Naive thymus-derived CD8-positive, alpha-beta T cell (primary cell): ENCODE data around the gene JARID2. TPM values are rescaled to one million over a fixed set of nuclear protein-coding genes. Genes with fewer than 3 reads are reported as not detected.

Experiments used
- ATAC-seq, 2 donors: fragments of 150-1000 bp; cut with Tn5 transposase in 1 of 2; sonication (Bioruptor Pico), chemical (Tn5 transposase) in 1 of 2; 1 replicate in 1 of 2; 2 replicates in 1 of 2; pipeline ENCODE4 v1.10.0; 2021; ENCODE audit warnings: mild to moderate bottlenecking in 2 of 2, moderate library complexity in 2 of 2
- POLR2A ChIA-PET: fragments of 350-600 bp; sonication (Branson Sonifier 250); formaldehyde crosslinking; loops from one replicate; lab custom pipeline; 2021; ENCODE audit warnings: antibody characterized with exemption; lab: Charles Lee
- DNase-seq, 10 donors: peaks; one replicate each; pipeline versions ENCODE4 v3.0.0 to v3.0.0-alpha.2; 2020 to 2022
- H3K27ac Mint-ChIP-seq, 10 donors: one replicate each; pipeline ENCODE4 v1.8.0; 2020 to 2022; ENCODE audit warnings: mild to moderate bottlenecking in 10 of 10, mixed read lengths in 10 of 10, moderate library complexity in 4 of 10, inconsistent platforms in 1 of 10
- H3K27me3 Mint-ChIP-seq, 5 donors: one replicate each; pipeline ENCODE4 v1.8.0; 2021 to 2022; ENCODE audit warnings: mixed read lengths in 5 of 5
- H3K36me3 Mint-ChIP-seq, 3 donors: one replicate each; pipeline ENCODE4 v1.8.0; 2020 to 2022; ENCODE audit warnings: mixed read lengths in 3 of 3, mild to moderate bottlenecking in 2 of 3, inconsistent platforms in 1 of 3
- H3K4me1 Mint-ChIP-seq, 4 donors: one replicate each; pipeline ENCODE4 v1.8.0; 2021 to 2022; ENCODE audit warnings: mixed read lengths in 4 of 4
- H3K4me3 Mint-ChIP-seq, 10 donors: one replicate each; pipeline ENCODE4 v1.8.0; 2020 to 2022; ENCODE audit warnings: mild to moderate bottlenecking in 10 of 10, mixed read lengths in 10 of 10, moderate library complexity in 6 of 10, inconsistent platforms in 1 of 10
- H3K9me3 Mint-ChIP-seq, 9 donors: one replicate each; pipeline ENCODE4 v1.8.0; 2020 to 2022; ENCODE audit warnings: mixed read lengths in 9 of 9, mild to moderate bottlenecking in 3 of 9, inconsistent platforms in 1 of 9, moderate library complexity in 1 of 9
- polyA plus RNA-seq, 3 donors: library from polyadenylated mRNA; unstranded; fragments of 300-500 nt; fragmentation: Illumina TruSeq; gene quantifications; one replicate each; pipeline ENCODE4 v1.2.3, GENCODE V29; 2021
- total RNA-seq, 8 experiments: library from RNA in 2 of 8; stranded (reverse) in 2 of 8; gene quantifications; one replicate each; pipeline ENCODE4 v1.2.3 and lab custom pipeline; 2021 to 2026

Gene JARID2
- total and polyA plus RNA-seq, 5 experiments from 2014 or later: 7.6 to 23.5 (median 11.8) TPM

DNA sequence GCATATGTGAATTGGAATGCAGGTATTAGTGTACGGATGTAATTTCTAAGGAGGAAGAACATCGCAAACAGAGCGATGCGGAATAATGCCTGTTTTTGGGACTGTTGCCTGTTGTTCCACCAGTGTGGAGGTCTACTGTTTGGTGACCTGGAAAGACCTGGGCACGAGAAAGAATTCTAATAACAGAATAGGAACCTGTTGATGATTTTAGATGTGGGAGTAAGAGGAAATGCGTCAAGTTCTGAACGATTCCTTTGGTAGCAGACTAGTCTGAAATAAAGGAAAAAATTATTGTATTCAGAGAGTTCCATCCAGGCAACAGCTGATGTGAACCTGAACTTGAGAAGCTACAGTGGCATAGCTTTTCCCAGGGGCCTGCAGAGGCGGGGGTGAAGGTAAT, 224.9 kb downstream of the JARID2 start:
- Mint-ChIP-seq H3K4me1 (peaks cover 20 to 36% (median 29%) of the 10 kb centered on the region in 4 donors), H3K27ac (no peak overlapping the region), H3K4me3 (no peak overlapping the region), H3K36me3 (peaks cover 0 to 58% (median 22%) of the 10 kb centered on the region in 3 donors), H3K27me3 (no peaks in the 10 kb centered on the region), H3K9me3 (no peaks in the 10 kb centered on the region)
- ATAC-seq (no peak), DNase-seq (no peak)
- POLR2A ChIA-PET: interaction anchor here (0.7 kb wide), 1 partner anchor 788 kb away, joined by 4 read pairs; no protein-coding TSS in a partner anchor

GRCh38 chr6:15472621-15473020, 226.8 kb downstream of the JARID2 start:
- Mint-ChIP-seq H3K36me3 (peaks cover 0 to 56% (median 22%) of the 10 kb centered on the region in 3 donors), H3K27ac (peak overlapping the region in 1 of 10 donors; percentile 55), H3K9me3 (no peaks in the 10 kb centered on the region), H3K4me3 (no peak overlapping the region), H3K4me1 (peaks cover 18 to 35% (median 30%) of the 10 kb centered on the region in 4 donors), H3K27me3 (no peaks in the 10 kb centered on the region)
- POLR2A ChIA-PET: no interaction called here
- no peak for ATAC-seq
- no peak for DNase-seq

DNA sequence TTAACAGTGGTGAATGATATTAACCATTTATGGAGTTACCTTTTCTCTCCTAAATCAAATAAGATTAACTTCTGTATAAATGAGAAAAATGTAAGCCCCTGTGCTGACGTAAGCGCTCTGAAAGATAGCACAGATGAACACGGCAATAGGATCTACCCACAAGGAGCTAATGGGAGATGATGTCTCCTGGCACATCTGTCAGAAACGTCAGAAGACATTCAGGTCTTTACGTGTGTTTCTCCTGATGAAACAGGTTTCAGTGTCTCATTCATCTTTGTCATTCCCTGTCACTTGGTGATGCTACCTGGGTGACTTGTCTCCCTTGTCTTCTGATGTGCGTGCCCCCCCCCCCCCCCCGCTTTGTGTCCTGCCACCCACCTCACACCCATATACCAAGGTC, 227.3 kb downstream of the JARID2 start:
- no peak overlapping the region for H3K27ac Mint-ChIP-seq
- no peak for DNase-seq
- H3K36me3 Mint-ChIP-seq: peaks cover 0 to 56% (median 20%) of the 10 kb centered on the region in 3 donors
- H3K4me3 Mint-ChIP-seq: no peak overlapping the region
- POLR2A ChIA-PET: no interaction called here
- H3K9me3 Mint-ChIP-seq: no peaks in the 10 kb centered on the region
- H3K27me3 Mint-ChIP-seq: no peaks in the 10 kb centered on the region
- no peak for ATAC-seq
- peaks cover 21 to 37% (median 34%) of the 10 kb centered on the region in 4 donors for H3K4me1 Mint-ChIP-seq

DNA sequence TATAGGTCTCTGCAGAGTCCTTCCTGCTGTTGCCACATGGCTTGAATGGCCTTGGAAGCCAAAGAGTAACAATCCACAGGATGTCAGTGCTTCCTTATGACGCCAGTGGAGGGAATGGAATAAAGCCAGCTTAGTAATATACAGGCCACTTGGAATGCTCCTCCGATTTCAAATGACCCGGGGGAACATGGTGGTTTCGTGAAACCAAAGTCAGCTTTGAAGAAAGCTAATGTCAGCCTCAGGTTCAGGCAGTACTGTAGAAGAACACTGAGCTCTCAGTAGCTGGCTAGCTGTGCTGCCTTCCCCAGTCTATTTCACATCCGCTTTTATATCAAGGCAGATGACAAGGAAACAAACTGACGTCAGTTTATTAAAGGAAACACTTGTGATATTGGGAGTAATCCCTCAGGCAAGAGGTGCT, 227.9 kb downstream of the JARID2 start:
- no peak for ATAC-seq
- peaks cover 21 to 39% (median 35%) of the 10 kb centered on the region in 4 donors for H3K4me1 Mint-ChIP-seq
- peak overlapping the region in 2 of 10 donors; percentile 29 to 32 for H3K27ac Mint-ChIP-seq
- H3K36me3 Mint-ChIP-seq: peaks cover 0 to 52% (median 15%) of the 10 kb centered on the region in 3 donors
- H3K9me3 Mint-ChIP-seq: no peaks in the 10 kb centered on the region
- H3K4me3 Mint-ChIP-seq: no peak overlapping the region
- POLR2A ChIA-PET: no interaction called here
- H3K27me3 Mint-ChIP-seq: no peaks in the 10 kb centered on the region
- no peak for DNase-seq

GRCh38 chr6:15474196-15474595, 228.3 kb downstream of the JARID2 start:
- Mint-ChIP-seq H3K27ac (peak overlapping the region in 1 of 10 donors; percentile 32), H3K4me1 (peaks cover 24 to 44% (median 39%) of the 10 kb centered on the region in 4 donors), H3K36me3 (peaks cover 0 to 53% (median 14%) of the 10 kb centered on the region in 3 donors), H3K9me3 (no peaks in the 10 kb centered on the region), H3K4me3 (no peak overlapping the region), H3K27me3 (no peaks in the 10 kb centered on the region)
- ATAC-seq: no peak
- POLR2A ChIA-PET: no interaction called here
- DNase-seq: no peak

DNA sequence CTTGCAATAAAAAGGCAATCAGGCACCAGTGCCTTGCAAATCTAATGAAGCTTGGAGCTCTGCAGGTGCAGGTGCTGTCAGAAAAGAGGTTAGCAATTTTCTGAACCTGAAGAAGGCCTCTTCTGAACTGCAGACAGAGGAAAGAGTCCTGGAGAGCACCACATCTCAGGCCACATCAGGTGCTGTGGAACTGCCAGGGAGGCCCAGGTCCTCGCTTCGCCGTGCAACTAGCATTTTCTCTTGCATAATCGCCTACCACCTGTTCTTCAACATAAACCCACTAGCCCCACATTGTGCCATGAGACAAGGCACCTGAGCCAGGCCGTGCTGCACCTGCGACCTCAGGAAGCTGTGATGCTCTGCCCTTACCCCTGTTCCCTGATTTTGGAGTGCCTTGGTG, 229.4 kb downstream of the JARID2 start:
- Mint-ChIP-seq H3K27me3 (no peaks in the 10 kb centered on the region), H3K27ac (peak overlapping the region in 7 of 10 donors; percentile 6 to 68 (median 32)), H3K36me3 (peaks cover 0 to 53% (median 14%) of the 10 kb centered on the region in 3 donors), H3K9me3 (no peaks in the 10 kb centered on the region), H3K4me1 (peaks cover 31 to 54% (median 49%) of the 10 kb centered on the region in 4 donors), H3K4me3 (no peak overlapping the region)
- DNase-seq: no peak
- ATAC-seq: no peak
- POLR2A ChIA-PET: no interaction called here

GRCh38 chr6:15475872-15476271, 230.0 kb downstream of the JARID2 start:
- no peaks in the 10 kb centered on the region for H3K27me3 Mint-ChIP-seq
- DNase-seq: no peak
- no peak for ATAC-seq
- H3K36me3 Mint-ChIP-seq: peaks cover 0 to 53% (median 14%) of the 10 kb centered on the region in 3 donors
- H3K9me3 Mint-ChIP-seq: no peaks in the 10 kb centered on the region
- H3K4me3 Mint-ChIP-seq: no peak overlapping the region
- POLR2A ChIA-PET: no interaction called here
- H3K27ac Mint-ChIP-seq: peak overlapping the region in 1 of 10 donors; percentile 6
- peaks cover 35 to 60% (median 55%) of the 10 kb centered on the region in 4 donors for H3K4me1 Mint-ChIP-seq

- DNase-seq (no peak), ATAC-seq (no peak)
- peaks cover 0 to 53% (median 14%) of the 10 kb centered on the region in 3 donors for H3K36me3 Mint-ChIP-seq
- H3K9me3 Mint-ChIP-seq: no peaks in the 10 kb centered on the region
- no peak overlapping the region for H3K4me3 Mint-ChIP-seq
- peak overlapping the region in 1 of 10 donors; percentile 1 for H3K27ac Mint-ChIP-seq
- POLR2A ChIA-PET: interaction anchor here (0.7 kb wide), 1 partner anchor 137 kb away, joined by 6 read pairs; no protein-coding TSS in a partner anchor
- H3K4me1 Mint-ChIP-seq: peaks cover 42 to 70% (median 65%) of the 10 kb centered on the region in 4 donors
- no peaks in the 10 kb centered on the region for H3K27me3 Mint-ChIP-seq
These were observed 230.9 kb downstream of the JARID2 start for GRCh38 chr6:15476631-15477380.

DNA sequence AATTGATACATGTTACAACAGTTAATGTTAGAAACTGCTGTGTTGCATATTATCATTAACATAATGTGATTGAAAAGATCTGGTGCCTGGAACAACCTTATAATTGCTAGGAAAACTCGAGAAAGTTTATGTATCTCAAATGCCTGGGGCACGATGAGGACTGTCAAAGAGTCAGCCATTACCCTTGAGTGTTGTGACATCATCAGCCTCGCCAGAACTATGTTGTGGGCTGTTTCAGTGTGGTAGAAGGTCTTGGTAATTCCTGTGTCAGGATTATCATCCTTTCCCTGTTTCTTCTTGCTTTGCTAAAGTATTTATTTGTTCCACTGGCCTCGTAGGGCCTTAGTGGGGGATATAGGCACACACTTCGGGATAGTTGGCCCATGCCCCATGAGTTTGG, 231.9 kb downstream of the JARID2 start:
- no peaks in the 10 kb centered on the region for H3K27me3 Mint-ChIP-seq
- POLR2A ChIA-PET: no interaction called here
- no peak overlapping the region for H3K27ac Mint-ChIP-seq
- DNase-seq: no peak
- no peak overlapping the region for H3K4me3 Mint-ChIP-seq
- H3K4me1 Mint-ChIP-seq: peaks cover 42 to 69% (median 62%) of the 10 kb centered on the region in 4 donors
- no peak for ATAC-seq
- no peaks in the 10 kb centered on the region for H3K9me3 Mint-ChIP-seq
- H3K36me3 Mint-ChIP-seq: peaks cover 0 to 45% (median 9%) of the 10 kb centered on the region in 3 donors

DNA sequence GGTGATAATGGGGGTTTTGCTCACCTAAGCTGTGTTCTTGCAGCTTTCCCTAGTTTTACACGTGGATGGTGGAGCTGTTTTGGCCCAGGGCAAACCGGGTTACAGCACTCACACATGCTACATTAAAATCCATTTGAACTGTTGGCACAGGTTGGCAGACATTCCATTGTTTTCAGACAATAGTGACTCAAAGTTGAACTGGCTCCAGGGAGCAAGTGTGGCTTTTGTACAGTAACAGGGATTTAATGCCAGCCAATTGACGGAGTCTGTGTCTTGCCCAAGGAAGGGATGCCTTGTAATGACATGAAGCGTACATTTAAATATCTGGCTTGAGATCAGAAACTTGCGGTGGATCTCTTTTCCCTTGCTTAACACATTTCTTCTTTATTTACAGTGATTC, 233.9 kb downstream of the JARID2 start:
- Mint-ChIP-seq H3K9me3 (no peaks in the 10 kb centered on the region), H3K27me3 (no peaks in the 10 kb centered on the region), H3K36me3 (peaks cover 0 to 28% (median 8%) of the 10 kb centered on the region in 3 donors), H3K4me1 (peaks cover 43 to 72% (median 68%) of the 10 kb centered on the region in 4 donors), H3K27ac (peak overlapping the region in 2 of 10 donors; percentile 8 to 45), H3K4me3 (no peak overlapping the region)
- no peak for DNase-seq
- POLR2A ChIA-PET: no interaction called here
- ATAC-seq: no peak

DNA sequence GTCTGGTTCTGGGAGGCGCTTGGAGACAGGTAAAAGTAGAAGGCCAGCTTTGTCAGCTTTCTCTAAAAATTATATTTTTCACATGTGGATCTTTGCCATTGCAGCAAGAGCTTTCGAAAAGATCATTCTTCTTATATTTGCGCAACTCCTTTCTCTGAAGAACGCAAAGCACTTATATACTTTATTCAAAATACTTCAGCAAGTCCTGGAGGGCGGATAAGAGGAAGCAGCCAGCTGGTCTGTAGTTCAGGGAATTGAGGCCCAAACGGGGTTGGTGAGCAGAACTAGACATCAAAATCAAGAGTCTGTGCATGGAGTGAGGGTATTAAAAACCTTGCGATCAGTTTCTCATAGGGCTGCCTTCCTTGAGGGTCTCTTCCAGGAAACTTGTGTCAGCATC, 234.7 kb downstream of the JARID2 start:
- H3K9me3 Mint-ChIP-seq: no peaks in the 10 kb centered on the region
- H3K27ac Mint-ChIP-seq: peak overlapping the region in 2 of 10 donors; percentile 8 to 44
- no peak overlapping the region for H3K4me3 Mint-ChIP-seq
- DNase-seq: no peak
- H3K27me3 Mint-ChIP-seq: no peaks in the 10 kb centered on the region
- no peak for ATAC-seq
- peaks cover 42 to 71% (median 62%) of the 10 kb centered on the region in 4 donors for H3K4me1 Mint-ChIP-seq
- POLR2A ChIA-PET: no interaction called here
- H3K36me3 Mint-ChIP-seq: peaks cover 0 to 21% (median under 1%) of the 10 kb centered on the region in 3 donors

- Mint-ChIP-seq H3K36me3 (peaks cover 0 to 16% (median 0%) of the 10 kb centered on the region in 3 donors), H3K4me3 (peak overlapping the region in 9 of 10 donors; percentile 12 to 64 (median 16)), H3K4me1 (peaks cover 39 to 64% (median 56%) of the 10 kb centered on the region in 4 donors), H3K9me3 (no peaks in the 10 kb centered on the region), H3K27ac (peak overlapping the region in 7 of 10 donors; percentile 21 to 78 (median 41)), H3K27me3 (no peaks in the 10 kb centered on the region)
- POLR2A ChIA-PET: no interaction called here
- no peak for DNase-seq
- peak in 1 of 2 donors; percentile 61 for ATAC-seq
These were observed 235.8 kb downstream of the JARID2 start for GRCh38 chr6:15481390-15482291.
